Mesenchymal stem cell (in vitro differentiated cells and primary cell): ENCODE results near the gene TMEM167B.

Source experiments
- DNase-seq: peaks from one replicate; pipeline ENCODE4 v3.0.0-alpha.2; 2013
- H2AFZ ChIP-seq: one replicate; pipeline ENCODE4 v1.6.1; 2013; ENCODE audit warnings: low read depth, mild to moderate bottlenecking, control low read depth, inconsistent platforms, low read length, moderate library complexity
- H2AK5ac ChIP-seq: 2 replicates; pipeline ENCODE4 v1.6.1; 2013; ENCODE audit warnings: low read length, moderate library complexity, mild to moderate bottlenecking, inconsistent platforms; ENCODE audit not compliant: severe bottlenecking
- H2BK120ac ChIP-seq: one replicate; pipeline ENCODE4 v1.6.1; 2013; ENCODE audit warnings: low read depth, mild to moderate bottlenecking, inconsistent platforms, low read length, moderate library complexity
- H2BK12ac ChIP-seq, 2 experiments: one replicate each; pipeline ENCODE4 v1.6.1; 2013; ENCODE audit warnings: inconsistent platforms in 2 of 2, low read length in 2 of 2, mild to moderate bottlenecking in 2 of 2, moderate library complexity in 2 of 2, control low read depth in 1 of 2
- H2BK15ac ChIP-seq: one replicate; pipeline ENCODE4 v1.6.1; 2013; ENCODE audit warnings: mild to moderate bottlenecking, low read depth, inconsistent platforms; ENCODE audit not compliant: poor library complexity, severe bottlenecking
- H2BK5ac ChIP-seq: 2 replicates; pipeline ENCODE4 v1.6.1; 2013; ENCODE audit warnings: low read depth, mild to moderate bottlenecking, low read length, control low read depth, inconsistent platforms; ENCODE audit not compliant: poor library complexity, severe bottlenecking
- H3K14ac ChIP-seq, 2 experiments: one replicate each; pipeline ENCODE4 v1.6.1; 2013; ENCODE audit warnings: inconsistent platforms in 2 of 2, low read length in 2 of 2, control low read depth in 1 of 2, mild to moderate bottlenecking in 1 of 2, moderate library complexity in 1 of 2
- H3K18ac ChIP-seq, 2 experiments: one replicate each; pipeline ENCODE4 v1.6.1; 2013; ENCODE audit warnings: inconsistent platforms in 2 of 2, low read length in 2 of 2, control low read depth in 1 of 2, low read depth in 1 of 2, mild to moderate bottlenecking in 1 of 2
- H3K23ac ChIP-seq, 2 experiments: one replicate each; pipeline ENCODE4 v1.6.1; 2013; ENCODE audit warnings: inconsistent platforms in 2 of 2, low read length in 2 of 2, mild to moderate bottlenecking in 2 of 2, moderate library complexity in 2 of 2, control low read depth in 1 of 2
- H3K27ac ChIP-seq: 2 replicates; pipeline ENCODE4 v1.5.1; 2013; ENCODE audit warnings: mild to moderate bottlenecking, moderate library complexity, low read length, control low read depth, inconsistent platforms; ENCODE audit not compliant: poor library complexity, severe bottlenecking
- H3K27me3 ChIP-seq, 2 experiments: 2 replicates each; pipeline versions ENCODE4 v1.6.1 to v1.7.0; 2013; ENCODE audit warnings: low read length in 2 of 2, mild to moderate bottlenecking in 2 of 2, moderate library complexity in 2 of 2, control low read depth in 1 of 2, inconsistent platforms in 1 of 2; ENCODE audit not compliant: control insufficient read depth in 1 of 2, insufficient read depth in 1 of 2
- H3K36me3 ChIP-seq, 2 experiments: 2 replicates each; pipeline versions ENCODE4 v1.6.1 to v1.7.0; 2013; ENCODE audit warnings: low read length in 2 of 2, control low read depth in 1 of 2, inconsistent platforms in 1 of 2, low read depth in 1 of 2, mild to moderate bottlenecking in 1 of 2; ENCODE audit not compliant: insufficient read depth in 2 of 2, control insufficient read depth in 1 of 2
- H3K4ac ChIP-seq, 2 experiments: one replicate each; pipeline ENCODE4 v1.6.1; 2013; ENCODE audit warnings: inconsistent platforms in 2 of 2, low read length in 2 of 2, mild to moderate bottlenecking in 2 of 2, moderate library complexity in 2 of 2, control low read depth in 1 of 2, low read depth in 1 of 2
- H3K4me1 ChIP-seq: 2 replicates; pipeline ENCODE4 v1.6.1; 2013; ENCODE audit warnings: low read depth, low read length, control low read depth; ENCODE audit not compliant: control insufficient read depth, insufficient read depth
- H3K4me2 ChIP-seq: 2 replicates; pipeline ENCODE4 v1.6.1; 2013; ENCODE audit warnings: low read length, mild to moderate bottlenecking, inconsistent platforms; ENCODE audit not compliant: poor library complexity, severe bottlenecking
- H3K4me3 ChIP-seq, 2 experiments: 2 replicates each; pipeline versions ENCODE4 v1.5.1 to v1.7.0; 2013; ENCODE audit warnings: low read length in 2 of 2, mild to moderate bottlenecking in 2 of 2, control low read depth in 1 of 2, low read depth in 1 of 2; ENCODE audit not compliant: insufficient read depth in 1 of 2
- H3K79me1 ChIP-seq: replicated peaks from 2 replicates; pipeline ENCODE4 v1.6.1; 2013; ENCODE audit warnings: mild to moderate bottlenecking, control low read depth, low read length, inconsistent platforms; ENCODE audit not compliant: poor library complexity, severe bottlenecking
- H3K9ac ChIP-seq: 2 replicates; pipeline ENCODE4 v1.7.0; 2013; ENCODE audit warnings: mild to moderate bottlenecking, low read length, moderate library complexity
- H3K9me3 ChIP-seq: 2 replicates; pipeline ENCODE4 v1.7.0; 2013; ENCODE audit warnings: mild to moderate bottlenecking, low read length; ENCODE audit not compliant: control insufficient read depth
- H4K8ac ChIP-seq: one replicate; pipeline ENCODE4 v1.6.1; 2013; ENCODE audit warnings: inconsistent platforms, mild to moderate bottlenecking, low read length, moderate library complexity
- H4K91ac ChIP-seq: one replicate; pipeline ENCODE4 v1.6.1; 2013; ENCODE audit warnings: mild to moderate bottlenecking, low read length, inconsistent platforms
- WGBS: methylation state at CpG from one replicate; pipeline ENCODE4 v1.1.7; 2013; ENCODE audit warnings: mixed read lengths; 5-methylcytosine and 5-hydroxymethylcytosine counted together

Gene TMEM167B

DNA sequence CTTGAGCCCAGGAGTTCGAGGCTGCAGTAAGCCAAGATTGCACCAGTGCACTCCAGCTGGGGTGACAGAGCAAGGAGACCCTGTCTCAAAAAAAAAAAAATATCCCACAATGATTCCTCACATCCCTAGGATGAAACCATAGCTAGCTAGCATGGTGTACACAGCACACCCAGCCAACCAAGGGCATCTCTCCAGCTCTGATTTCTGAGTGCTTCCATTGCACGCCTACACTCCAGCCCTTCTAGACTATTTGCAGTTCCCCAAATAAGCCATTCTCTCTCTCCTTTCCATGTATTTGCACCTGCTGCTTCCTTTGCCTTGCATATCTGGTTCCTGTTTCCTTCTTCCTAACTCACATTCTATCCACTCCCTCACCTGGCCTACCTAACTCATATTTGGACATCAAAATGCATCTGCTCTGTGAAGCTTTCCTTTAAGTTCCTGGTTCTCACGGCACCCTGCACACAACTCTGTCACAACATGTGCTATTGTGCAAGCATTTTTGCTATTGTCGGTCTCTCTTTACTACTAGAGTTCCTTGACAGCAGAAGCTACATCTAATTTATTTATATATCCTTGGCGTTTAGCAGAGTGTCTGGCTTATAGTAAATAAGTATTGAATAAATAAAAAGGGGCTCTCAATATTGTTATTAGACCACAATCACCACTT lies 21.0 kb downstream of the TMEM167B start:
- H3K23ac ChIP-seq = no peak overlapping the region
- no peak overlapping the region for H2AFZ ChIP-seq
- peaks cover 19% of the 10 kb centered on the region for H3K4me1 ChIP-seq
- no peak overlapping the region for H2AK5ac ChIP-seq
- H2BK15ac ChIP-seq = no peak overlapping the region
- no peak overlapping the region for H3K14ac ChIP-seq
- peak; percentile 29 for DNase-seq
- no peak overlapping the region for H2BK120ac ChIP-seq
- no peak overlapping the region for H4K91ac ChIP-seq
- H3K27ac ChIP-seq = no peak overlapping the region
- H3K9ac ChIP-seq = peak overlapping the region; percentile 85
- 73% methylated on average over 3 of the region's 5 CpGs for WGBS
- no peak overlapping the region for H2BK5ac ChIP-seq
- H3K4me2 ChIP-seq = no peak overlapping the region
- H2BK12ac ChIP-seq = no peak overlapping the region
- H3K4me3 ChIP-seq = no peak overlapping the region
- H3K18ac ChIP-seq = no peak overlapping the region
- H3K79me1 ChIP-seq = no peaks in the 10 kb centered on the region
- H3K36me3 ChIP-seq = no peaks in the 10 kb centered on the region
- peaks cover 16 to 63% of the 10 kb centered on the region in 2 experiments for H3K27me3 ChIP-seq
- H3K9me3 ChIP-seq = no peaks in the 10 kb centered on the region
- no peak overlapping the region for H4K8ac ChIP-seq
- H3K4ac ChIP-seq = no peak overlapping the region

DNA sequence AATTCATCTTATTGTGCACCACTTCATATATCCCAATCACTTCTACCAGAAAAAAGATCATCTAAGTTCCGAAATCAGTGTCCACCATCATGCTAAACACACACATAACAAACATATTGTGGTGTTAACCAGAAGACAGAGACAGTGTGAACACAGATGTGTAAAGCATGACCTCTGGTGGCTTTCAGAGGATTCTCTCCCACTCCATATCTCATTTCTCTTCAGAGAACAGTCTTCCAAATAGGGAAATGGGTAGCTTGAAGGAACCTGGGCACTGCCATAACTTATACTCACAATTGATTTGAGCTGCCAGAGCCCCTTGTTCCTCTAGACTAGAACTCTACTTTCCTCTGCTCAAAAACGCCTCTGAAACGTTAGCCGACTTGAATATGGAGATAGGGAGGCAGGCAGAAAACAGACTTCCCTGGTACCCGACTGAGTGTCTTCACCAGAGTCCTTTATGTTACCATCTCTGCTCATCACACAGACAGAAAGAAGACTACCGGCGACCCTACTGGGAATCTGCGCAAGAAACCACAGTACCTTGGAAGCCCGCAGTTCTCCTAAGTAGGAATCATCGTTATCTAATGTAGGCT lies 21.6 kb downstream of the TMEM167B start:
- Histone ChIP-seq H3K79me1 (no peaks in the 10 kb centered on the region), H3K9me3 (no peaks in the 10 kb centered on the region), H3K18ac (no peak overlapping the region), H4K8ac (no peak overlapping the region), H2AFZ (no peak overlapping the region), H2AK5ac (no peak overlapping the region), H3K4me1 (peaks cover 19% of the 10 kb centered on the region), H2BK12ac (no peak overlapping the region), H2BK15ac (no peak overlapping the region), H2BK120ac (no peak overlapping the region), H3K4me3 (peak overlapping the region in 1 of 2 experiments; percentile 64), H3K4me2 (peak overlapping the region; percentile 69), H3K23ac (no peak overlapping the region), H3K4ac (no peak overlapping the region), H3K9ac (peak overlapping the region; percentile 85), H3K36me3 (no peaks in the 10 kb centered on the region), H2BK5ac (no peak overlapping the region), H3K14ac (no peak overlapping the region), H3K27ac (no peak overlapping the region), H4K91ac (no peak overlapping the region), H3K27me3 (peaks cover 16 to 59% of the 10 kb centered on the region in 2 experiments)
- peak; percentile 63 for DNase-seq
- 67% methylated on average over 10 of the region's 10 CpGs for WGBS

DNA sequence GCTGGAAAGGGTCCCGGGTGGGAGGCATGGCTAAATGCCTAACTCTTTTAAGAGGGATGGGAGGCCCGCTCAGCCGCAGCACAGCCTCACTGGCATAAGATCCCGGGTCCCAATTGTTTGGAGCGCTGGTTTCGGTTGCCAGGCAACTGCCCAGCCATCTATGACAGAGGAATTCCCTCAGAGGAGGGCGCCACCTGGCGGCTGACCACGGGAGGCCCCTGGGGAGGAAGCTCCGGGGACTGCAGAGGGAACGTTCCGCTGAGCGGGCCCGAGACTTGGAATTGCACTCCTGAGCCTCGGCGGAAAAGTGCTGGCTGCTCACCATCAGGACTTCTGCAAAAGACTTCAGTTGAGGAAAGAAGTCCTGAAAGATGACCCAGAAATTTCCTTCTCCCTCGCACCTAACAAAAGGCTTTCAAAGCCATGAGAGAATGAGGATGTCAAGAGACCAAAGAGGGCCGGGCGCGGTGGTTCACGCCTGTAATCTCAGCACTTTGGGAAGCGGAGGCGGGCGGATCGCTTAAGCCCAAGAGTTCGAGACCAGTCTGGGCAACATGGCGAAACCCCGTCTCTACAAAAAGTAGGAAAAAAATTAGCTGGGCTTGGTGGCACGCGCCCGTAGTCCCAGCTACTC lies 22.2 kb downstream of the TMEM167B start:
- Histone ChIP-seq H3K18ac (no peak overlapping the region), H2AK5ac (no peak overlapping the region), H3K36me3 (no peaks in the 10 kb centered on the region), H3K4me2 (peak overlapping the region; percentile 69), H3K27ac (no peak overlapping the region), H3K4me3 (peak overlapping the region in 1 of 2 experiments; percentile 70), H2BK5ac (no peak overlapping the region), H4K91ac (no peak overlapping the region), H3K23ac (no peak overlapping the region), H3K9ac (peak overlapping the region; percentile 85), H3K4me1 (peaks cover 19% of the 10 kb centered on the region), H2BK15ac (no peak overlapping the region), H4K8ac (no peak overlapping the region), H2BK120ac (no peak overlapping the region), H2AFZ (no peak overlapping the region), H3K27me3 (peaks cover 16 to 57% of the 10 kb centered on the region in 2 experiments), H3K14ac (no peak overlapping the region), H3K79me1 (no peaks in the 10 kb centered on the region), H3K4ac (no peak overlapping the region), H2BK12ac (peak overlapping the region in 1 of 2 experiments; percentile 73), H3K9me3 (no peaks in the 10 kb centered on the region)
- peak; percentile 92 for DNase-seq
- WGBS = 13% methylated on average over 30 of the region's 31 CpGs
